Spinal cord (tissue), 10 donors: Measurements from ENCODE around the gene TBCK. TPM values are rescaled to one million over a fixed set of nuclear protein-coding genes. Genes with fewer than 3 reads are reported as not detected.

ENCODE experiments used
- DNase-seq, 6 donors: peaks; one replicate each; pipeline versions ENCODE4 v3.0.0 to v3.0.0-alpha.2; 2013 to 2015; ENCODE audit warnings: low spot score in 6 of 6, low read depth in 4 of 6
- H3K27ac ChIP-seq: one replicate; pipeline ENCODE4 v1.5.1; 2013; ENCODE audit warnings: low read depth, low read length, control low read depth
- H3K27me3 ChIP-seq: one replicate; pipeline ENCODE4 v1.6.1; 2013; ENCODE audit warnings: low read length; ENCODE audit not compliant: control insufficient read depth, insufficient read depth
- H3K36me3 ChIP-seq: one replicate; pipeline ENCODE4 v1.6.1; 2013; ENCODE audit warnings: low read length; ENCODE audit not compliant: control insufficient read depth, insufficient read depth
- H3K4me1 ChIP-seq: one replicate; pipeline ENCODE4 v1.6.1; 2013; ENCODE audit warnings: low read length; ENCODE audit not compliant: control insufficient read depth, insufficient read depth
- H3K4me3 ChIP-seq: one replicate; pipeline ENCODE4 v1.5.1; 2013; ENCODE audit warnings: low read depth, low read length, control low read depth
- H3K9me3 ChIP-seq: one replicate; pipeline ENCODE4 v1.6.1; 2013; ENCODE audit warnings: low read length; ENCODE audit not compliant: control insufficient read depth, insufficient read depth
- WGBS: methylation state at CpG from one replicate; pipeline ENCODE4 v1.1.5; 2013; ENCODE audit warnings: missing lambda C conversion rate; ENCODE audit not compliant: insufficient coverage; 5-methylcytosine and 5-hydroxymethylcytosine counted together
- polyA plus RNA-seq, 2 donors: library from polyadenylated mRNA; unstranded; fragments of 120-200 nt; gene quantifications; one replicate each; pipeline ENCODE4 v1.2.1, GENCODE V29; 2013; ENCODE audit not compliant: insufficient read length in 2 of 2
- total RNA-seq, 2 donors: library from RNA; depleted of rRNA in 1 of 2; stranded (reverse); fragments of 120-200 nt in 1 of 2; fragments of >200 nt in 1 of 2; gene quantifications; one replicate each; pipeline versions ENCODE4 v1.2.3 to v1.2.4, GENCODE V29; 2013 to 2014
- donor health status: healthy.

Gene TBCK
- total and polyA plus RNA-seq, 4 donors, result 37.3 to 77.5 (median 58.7) TPM

DNA sequence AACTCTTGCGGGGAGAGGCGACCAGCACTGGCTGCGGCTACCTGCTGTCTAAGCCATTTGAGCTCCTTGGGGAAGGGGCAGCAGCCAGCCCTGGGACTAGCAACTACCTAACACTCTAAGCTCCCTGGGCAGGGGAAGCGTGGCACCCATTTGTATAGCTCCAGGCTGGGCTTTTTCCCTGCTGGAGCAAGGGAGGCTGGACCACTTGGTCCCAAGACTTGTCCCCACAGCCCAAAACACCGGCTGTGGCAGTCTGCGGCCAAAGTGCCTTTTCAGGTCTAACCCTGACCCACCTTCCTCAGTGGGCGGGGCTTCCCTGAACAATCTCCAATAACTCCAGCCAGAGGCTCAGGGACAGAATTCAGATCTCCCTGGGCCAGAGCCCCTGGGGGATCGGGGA, 232.9 kb downstream of the TBCK start:
- H3K4me3 ChIP-seq, result no peak overlapping the region
- H3K4me1 ChIP-seq, result no peaks in the 10 kb centered on the region
- DNase-seq, result no peak
- no peaks in the 10 kb centered on the region for H3K27me3 ChIP-seq
- H3K9me3 ChIP-seq, result peaks cover 4% of the 10 kb centered on the region
- WGBS, result 96% methylated on average over 8 of the region's 8 CpGs
- H3K27ac ChIP-seq, result no peak overlapping the region
- H3K36me3 ChIP-seq, result peaks cover 8% of the 10 kb centered on the region

DNA sequence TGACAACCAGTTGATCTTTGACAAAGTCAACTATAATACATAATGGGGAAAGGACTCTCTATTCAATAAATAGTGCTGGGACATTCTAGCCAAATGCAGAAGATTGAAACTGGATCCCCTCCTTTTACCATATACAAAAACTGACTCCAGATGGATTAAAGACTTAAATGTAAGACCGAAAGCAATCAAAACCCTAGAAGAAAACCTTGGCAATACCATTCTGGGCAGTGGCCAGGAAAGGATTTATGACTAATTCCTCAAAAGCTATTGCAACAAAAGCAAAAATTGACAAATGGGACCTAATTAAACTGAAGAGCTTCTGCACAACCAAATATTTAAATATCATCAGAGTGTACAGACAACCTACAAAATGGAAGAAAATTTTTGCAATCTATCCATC, 235.6 kb downstream of the TBCK start:
- Histone ChIP-seq H3K4me3 (no peak overlapping the region), H3K36me3 (peaks cover 8% of the 10 kb centered on the region)
- WGBS, result 89% methylated on average over 1 of the region's 1 CpG

DNA sequence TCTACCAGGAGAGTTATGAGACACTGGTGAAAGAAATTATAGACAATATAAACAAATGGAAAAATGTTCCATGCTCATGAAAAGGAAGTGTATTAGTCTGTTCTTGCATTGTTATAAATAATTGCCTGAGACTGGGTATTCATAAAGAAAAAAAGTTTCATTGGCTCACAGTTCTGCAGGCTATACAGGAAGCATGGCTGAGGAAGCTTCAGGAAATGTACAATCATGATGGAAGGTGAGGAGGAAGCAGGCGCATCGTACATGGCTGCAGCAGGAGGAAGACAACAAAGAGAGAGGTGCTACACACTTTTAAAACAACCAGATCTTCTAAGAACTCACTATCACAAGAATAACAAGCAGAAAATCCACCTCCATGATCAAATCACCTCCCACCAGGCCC, 236.4 kb downstream of the TBCK start:
- WGBS, result 50% methylated on average over 2 of the region's 2 CpGs
- Histone ChIP-seq H3K27ac (no peak overlapping the region), H3K27me3 (no peaks in the 10 kb centered on the region), H3K36me3 (peaks cover 8% of the 10 kb centered on the region), H3K9me3 (peaks cover 15% of the 10 kb centered on the region), H3K4me3 (no peak overlapping the region), H3K4me1 (no peaks in the 10 kb centered on the region)
- DNase-seq, result no peak

More for the DNA sequence above, 235.6 kb downstream of the TBCK start:
- H3K9me3 ChIP-seq, result peaks cover 15% of the 10 kb centered on the region
- H3K27me3 ChIP-seq, result no peaks in the 10 kb centered on the region
- DNase-seq, result no peak
- no peak overlapping the region for H3K27ac ChIP-seq
- no peaks in the 10 kb centered on the region for H3K4me1 ChIP-seq

DNA sequence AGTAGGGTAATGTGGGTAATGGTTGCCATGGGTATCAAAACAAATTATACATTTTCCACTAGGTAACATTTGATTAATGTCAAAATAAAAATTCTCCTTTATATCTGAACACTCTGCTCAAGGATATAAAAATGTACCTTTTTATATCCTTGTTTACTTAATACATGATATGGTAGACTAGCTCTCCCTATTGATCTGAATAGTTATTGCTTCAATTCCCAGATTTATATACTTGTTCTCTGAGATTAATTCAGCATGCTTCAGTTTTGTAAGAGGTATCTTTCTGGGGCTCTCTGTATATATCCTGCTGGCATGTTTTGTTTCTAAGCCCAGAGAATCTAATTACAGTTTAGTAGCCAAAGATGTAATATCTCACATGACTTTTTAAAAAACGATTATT, 251.0 kb downstream of the TBCK start:
- H3K27ac ChIP-seq, result no peak overlapping the region
- no peaks in the 10 kb centered on the region for H3K36me3 ChIP-seq
- no peaks in the 10 kb centered on the region for H3K27me3 ChIP-seq
- no peak overlapping the region for H3K4me3 ChIP-seq
- DNase-seq, result no peak
- H3K9me3 ChIP-seq, result no peaks in the 10 kb centered on the region
- no CpG with 5 or more reads among the region's 1 CpG for WGBS
- H3K4me1 ChIP-seq, result no peaks in the 10 kb centered on the region

DNA sequence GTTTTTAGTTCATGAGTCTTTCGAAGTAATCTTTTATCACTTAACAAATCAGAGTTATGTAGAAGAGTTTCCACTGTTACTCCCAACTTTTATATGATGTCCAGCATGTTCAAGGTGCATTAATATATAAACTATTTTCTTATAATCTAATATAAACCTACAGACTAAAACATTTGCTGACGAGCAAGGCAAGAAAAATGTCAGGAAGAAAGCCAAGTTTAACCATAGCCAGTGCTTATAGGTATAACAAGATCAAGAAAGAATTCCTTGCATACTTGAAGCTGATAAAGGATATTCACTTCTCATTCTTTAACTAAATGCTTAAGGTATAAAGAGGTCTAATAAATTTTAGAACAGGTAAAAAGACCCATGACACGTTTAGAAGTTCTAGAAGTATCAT, 253.0 kb downstream of the TBCK start:
- no peaks in the 10 kb centered on the region for H3K9me3 ChIP-seq
- no CpG with 5 or more reads among the region's 3 CpGs for WGBS
- H3K27me3 ChIP-seq, result no peaks in the 10 kb centered on the region
- no peaks in the 10 kb centered on the region for H3K36me3 ChIP-seq
- DNase-seq, result no peak
- no peak overlapping the region for H3K27ac ChIP-seq
- no peaks in the 10 kb centered on the region for H3K4me1 ChIP-seq
- no peak overlapping the region for H3K4me3 ChIP-seq

DNA sequence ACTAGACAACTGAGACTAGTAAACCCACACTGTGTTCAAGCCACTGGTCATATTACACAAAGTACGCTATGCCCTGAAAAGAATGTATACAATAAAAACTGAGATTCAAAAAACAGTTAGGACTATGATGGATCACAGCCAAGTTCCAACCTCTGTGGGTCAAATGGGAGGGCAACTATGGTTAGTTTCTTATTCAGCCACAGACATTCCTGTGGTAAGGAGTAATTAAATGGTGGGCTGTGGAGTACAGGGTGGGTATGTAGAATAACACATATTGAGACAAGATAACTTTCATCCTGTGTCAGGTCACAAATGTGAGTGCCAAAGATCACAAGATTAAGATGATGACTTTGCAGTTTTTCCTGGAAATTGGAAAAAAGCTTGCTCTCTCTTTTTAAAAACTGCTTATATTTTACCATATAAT, 253.5 kb downstream of the TBCK start:
- no peak for DNase-seq
- Histone ChIP-seq H3K27me3 (no peaks in the 10 kb centered on the region), H3K4me1 (no peaks in the 10 kb centered on the region), H3K4me3 (no peak overlapping the region), H3K36me3 (no peaks in the 10 kb centered on the region), H3K9me3 (no peaks in the 10 kb centered on the region), H3K27ac (no peak overlapping the region)
- WGBS, result no CpG with 5 or more reads among the region's 1 CpG

DNA sequence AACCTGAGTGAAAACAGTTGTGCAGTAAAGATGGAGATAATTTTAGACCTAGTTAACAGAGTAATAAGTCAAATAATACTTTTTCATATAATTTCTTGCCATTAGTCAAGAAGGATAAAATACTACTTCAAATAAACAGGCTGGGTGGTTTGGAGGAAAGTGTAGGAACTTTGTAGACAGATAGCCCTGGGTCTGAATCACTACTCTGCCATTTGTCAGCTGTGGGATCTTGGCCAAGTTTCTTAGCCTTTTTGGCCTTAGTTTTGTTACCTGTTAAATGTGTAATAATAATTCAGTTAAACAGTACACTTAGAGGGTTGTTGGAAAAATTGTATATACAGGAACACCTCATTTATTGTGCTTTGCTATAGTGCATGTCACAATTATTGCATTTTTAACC, 257.1 kb downstream of the TBCK start:
- Histone ChIP-seq H3K27me3 (no peaks in the 10 kb centered on the region), H3K4me1 (no peaks in the 10 kb centered on the region), H3K9me3 (no peaks in the 10 kb centered on the region), H3K4me3 (no peak overlapping the region), H3K27ac (no peak overlapping the region), H3K36me3 (no peaks in the 10 kb centered on the region)
- DNase-seq, result no peak

DNA sequence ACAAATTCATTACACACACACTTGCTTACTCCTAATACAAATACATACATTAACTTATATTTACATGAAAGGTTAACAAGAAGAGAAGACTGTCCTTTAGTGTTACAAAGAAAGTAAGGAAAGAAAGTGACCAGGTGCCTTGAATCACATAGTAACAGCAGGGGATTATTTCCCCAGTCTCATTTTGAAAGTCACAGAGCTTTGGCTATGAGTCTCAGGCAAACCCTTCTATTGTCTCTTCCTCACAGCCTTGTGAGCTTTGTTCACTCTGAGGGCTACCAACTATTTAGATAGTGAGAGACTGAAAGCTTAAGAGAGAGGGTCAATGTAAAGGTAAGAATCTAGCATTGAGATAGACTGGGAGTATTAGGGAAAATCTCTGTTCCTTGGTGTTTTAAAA, 259.1 kb downstream of the TBCK start:
- Histone ChIP-seq H3K27me3 (no peaks in the 10 kb centered on the region), H3K4me3 (no peak overlapping the region), H3K9me3 (no peaks in the 10 kb centered on the region), H3K27ac (no peak overlapping the region), H3K4me1 (no peaks in the 10 kb centered on the region), H3K36me3 (no peaks in the 10 kb centered on the region)
- no peak for DNase-seq

DNA sequence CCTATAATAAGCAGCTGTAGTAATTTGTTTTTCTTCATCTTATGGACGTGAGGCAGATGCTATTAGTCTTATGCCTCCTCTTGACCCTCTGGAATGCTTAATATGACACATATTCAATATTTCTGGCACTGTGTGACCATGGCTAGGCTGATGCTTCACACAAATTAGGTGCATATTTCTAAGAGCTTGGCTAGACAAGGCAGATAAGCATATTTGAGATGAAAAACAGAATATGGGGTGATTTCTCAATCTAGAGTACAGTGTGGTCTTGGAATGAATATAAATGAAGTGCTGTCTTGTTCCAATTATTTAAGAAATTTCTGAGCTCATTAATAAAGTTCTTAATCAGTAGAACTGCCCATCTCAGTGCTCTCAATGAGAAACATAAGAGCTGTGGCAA, 264.5 kb downstream of the TBCK start:
- Histone ChIP-seq H3K27ac (no peak overlapping the region), H3K36me3 (no peaks in the 10 kb centered on the region), H3K4me3 (no peak overlapping the region), H3K9me3 (no peaks in the 10 kb centered on the region), H3K4me1 (no peaks in the 10 kb centered on the region), H3K27me3 (no peaks in the 10 kb centered on the region)
- WGBS, result no CpG with 5 or more reads among the region's 1 CpG
- no peak for DNase-seq

DNA sequence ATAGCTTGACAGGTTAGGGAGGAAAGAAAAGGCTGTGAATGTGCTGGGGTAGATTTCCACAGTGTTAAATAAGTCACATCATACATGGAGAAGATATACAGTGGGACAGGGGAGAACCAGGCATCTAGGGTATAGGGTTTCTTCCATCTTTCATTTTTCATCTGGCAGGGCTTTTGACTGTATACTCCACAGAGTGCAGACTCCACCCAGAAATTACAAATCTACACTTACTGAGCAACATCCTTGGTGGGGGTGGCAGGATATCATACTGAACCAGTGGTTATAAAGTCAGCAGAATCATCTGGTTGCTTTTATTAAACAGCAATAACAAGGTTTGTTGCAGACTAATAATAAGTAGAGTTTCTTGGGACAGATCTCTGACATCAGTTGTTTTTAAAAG, 266.5 kb downstream of the TBCK start:
- Histone ChIP-seq H3K4me1 (no peaks in the 10 kb centered on the region), H3K36me3 (no peaks in the 10 kb centered on the region), H3K4me3 (no peak overlapping the region), H3K9me3 (no peaks in the 10 kb centered on the region), H3K27ac (no peak overlapping the region), H3K27me3 (no peaks in the 10 kb centered on the region)
- no peak for DNase-seq
